GM23338 (cell line): ENCODE measurements around the gene TMEM151B. TPM values are rescaled to one million over a fixed set of nuclear protein-coding genes. Genes with fewer than 3 reads are reported as not detected.

ENCODE experiments used
- ATAC-seq: fragments of 200-7000 bp; cut with Tn5 transposase; 3 replicates; pipeline ENCODE4 v1.9.1; 2020
- DNase-seq: peaks from one replicate; pipeline ENCODE4 v3.0.0-alpha.2; 2015; ENCODE audit warnings: low spot score
- H2AFZ ChIP-seq: fragments of 200-600 bp; sonication (generic); 2 replicates; pipeline ENCODE4 v1.8.0; 2016; ENCODE audit warnings: antibody characterized with exemption, mild to moderate bottlenecking, moderate library complexity
- H3F3A ChIP-seq: fragments of 200-600 bp; sonication (generic); replicated peaks from 2 replicates; pipeline ENCODE4 v1.8.0; 2017; ENCODE audit warnings: antibody characterized with exemption, mixed run types, low read depth
- H3K27ac ChIP-seq: fragments of 200-600 bp; sonication (generic); 2 replicates; pipeline ENCODE4 v1.6.1; 2016; ENCODE audit warnings: low read depth
- H3K27me3 ChIP-seq: fragments of 200-600 bp; sonication (generic); 2 replicates; pipeline ENCODE4 v1.8.0; 2016; ENCODE audit warnings: mild to moderate bottlenecking, mixed run types, moderate library complexity; ENCODE audit not compliant: insufficient read depth
- H3K36me3 ChIP-seq: fragments of 200-600 bp; sonication (generic); 2 replicates; pipeline ENCODE4 v1.8.0; 2016; ENCODE audit warnings: mild to moderate bottlenecking; ENCODE audit not compliant: insufficient read depth
- H3K4me1 ChIP-seq: fragments of 200-600 bp; sonication (generic); 2 replicates; pipeline ENCODE4 v1.8.0; 2016; ENCODE audit warnings: mild to moderate bottlenecking, moderate library complexity; ENCODE audit not compliant: insufficient read depth
- H3K4me2 ChIP-seq: fragments of 200-600 bp; sonication (generic); 2 replicates; pipeline ENCODE4 v1.7.1; 2017; ENCODE audit warnings: mixed run types
- H3K4me3 ChIP-seq: fragments of 200-600 bp; sonication (generic); 2 replicates; pipeline ENCODE4 v1.6.1; 2016; ENCODE audit warnings: mixed run types
- H3K79me2 ChIP-seq: fragments of 200-600 bp; sonication (generic); replicated peaks from 2 replicates; pipeline ENCODE4 v1.8.0; 2017; ENCODE audit warnings: mild to moderate bottlenecking; ENCODE audit not compliant: insufficient read depth
- H3K9me2 ChIP-seq: fragments of 200-600 bp; sonication (generic); 2 replicates; pipeline ENCODE4 v1.8.0; 2017; ENCODE audit not compliant: insufficient read depth
- H4K20me1 ChIP-seq: fragments of 200-600 bp; sonication (generic); replicated peaks from 2 replicates; pipeline ENCODE4 v1.8.0; 2017; ENCODE audit warnings: mild to moderate bottlenecking; ENCODE audit not compliant: insufficient read depth
- H3K27ac Mint-ChIP-seq: 2 replicates; pipeline ENCODE4 v1.8.0; 2020; ENCODE audit warnings: inconsistent platforms, mild to moderate bottlenecking, moderate library complexity, mixed read lengths
- H3K27me3 Mint-ChIP-seq: 3 replicates; pipeline ENCODE4 v1.8.0; 2022; ENCODE audit warnings: low read depth, mild to moderate bottlenecking, moderate library complexity, mixed read lengths, inconsistent platforms; ENCODE audit not compliant: insufficient read depth, poor library complexity
- H3K36me3 Mint-ChIP-seq: 3 replicates; pipeline ENCODE4 v1.8.0; 2021; ENCODE audit warnings: low read depth, mild to moderate bottlenecking, inconsistent platforms, moderate library complexity, mixed read lengths
- H3K4me1 Mint-ChIP-seq: 3 replicates; pipeline ENCODE4 v1.8.0; 2020; ENCODE audit warnings: mild to moderate bottlenecking, inconsistent platforms, mixed read lengths
- H3K4me3 Mint-ChIP-seq: 3 replicates; pipeline ENCODE4 v1.8.0; 2021; ENCODE audit warnings: moderate library complexity, mild to moderate bottlenecking, inconsistent platforms, mixed read lengths
- H3K9me3 Mint-ChIP-seq: 3 replicates; pipeline ENCODE4 v1.8.0; 2020; ENCODE audit warnings: moderate library complexity, mild to moderate bottlenecking, inconsistent platforms, mixed read lengths
- CREB1 ChIP-seq: fragments of 250-450 bp; sonication (Bioruptor Pico); IDR thresholded peaks from 2 replicates; pipeline ENCODE4 v1.5.0; 2020; ENCODE audit warnings: low read depth, mild to moderate bottlenecking, moderate library complexity
- CTCF ChIP-seq, 2 experiments: fragments of 200-600 bp in 1 of 2; sonication (generic) in 1 of 2; conservative IDR thresholded peaks; 2 replicates each; pipeline versions ENCODE4 v1.5.1 to v1.6.1; 2016 to 2017; ENCODE audit warnings: antibody characterized with exemption in 2 of 2, low read depth in 2 of 2, mild to moderate bottlenecking in 2 of 2, moderate library complexity in 1 of 2
- ETS1 ChIP-seq: IDR thresholded peaks from 2 replicates; pipeline ENCODE4 v1.6.1; 2016; ENCODE audit warnings: antibody characterized with exemption
- EZH2 ChIP-seq: fragments of 200-600 bp; sonication (generic); IDR thresholded peaks from one replicate; pipeline ENCODE4 v1.8.0; 2017; ENCODE audit warnings: antibody characterized with exemption, mild to moderate bottlenecking, low read depth; ENCODE audit not compliant: unreplicated experiment
- EZH2phosphoT487 ChIP-seq: fragments of 200-600 bp; sonication (generic); IDR thresholded peaks from one replicate; pipeline ENCODE4 v1.8.1; 2018; ENCODE audit warnings: antibody characterized with exemption; ENCODE audit not compliant: unreplicated experiment
- JUNB ChIP-seq: IDR thresholded peaks from one replicate; pipeline ENCODE4 v1.6.1; 2016; ENCODE audit warnings: antibody characterized with exemption; ENCODE audit not compliant: unreplicated experiment
- NANOG ChIP-seq: IDR thresholded peaks from 2 replicates; pipeline ENCODE4 v1.6.1; 2016; ENCODE audit warnings: antibody characterized with exemption, borderline replicate concordance
- POLR2AphosphoS5 ChIP-seq: IDR thresholded peaks from 2 replicates; pipeline ENCODE4 v1.6.1; 2016; ENCODE audit warnings: antibody characterized with exemption, low read depth
- REST ChIP-seq: IDR thresholded peaks from one replicate; pipeline ENCODE4 v1.6.1; 2018; ENCODE audit warnings: antibody characterized with exemption; ENCODE audit not compliant: unreplicated experiment
- ZNF114 ChIP-seq: fragments of 250-450 bp; sonication (Bioruptor Pico); IDR thresholded peaks from 2 replicates; pipeline ENCODE4 v1.5.0; 2020; ENCODE audit warnings: mild to moderate bottlenecking, moderate library complexity
- ZNF331 ChIP-seq: fragments of 250-450 bp; sonication (Bioruptor Pico); IDR thresholded peaks from 2 replicates; pipeline ENCODE4 v1.5.0; 2020; ENCODE audit warnings: low read depth, mild to moderate bottlenecking, moderate library complexity
- polyA plus RNA-seq: library from polyadenylated mRNA; unstranded; fragments of >200 nt; fragmentation: Nextera tagmentation; extraction: Ambion mirVana; gene quantifications from 2 replicates; pipeline ENCODE4 v1.2.1, GENCODE V29; 2016
- total RNA-seq: library from RNA; depleted of rRNA; stranded (reverse); fragments of >200 nt; shearing (Covaris generic); gene quantifications from 2 replicates; pipeline ENCODE4 v1.2.3, GENCODE V29; 2014

TMEM151B gene
- total and polyA plus RNA-seq, 2 experiments from 2014 or later = 0.91 to 14.6 TPM

- TF ChIP-seq REST = no peak
- TF ChIP-seq POLR2AphosphoS5 = no peak
- no peak for TF ChIP-seq CREB1 (CRISPR knock-in tag)
- TF ChIP-seq ETS1 = no peak
- no peak for TF ChIP-seq ZNF331 (CRISPR knock-in tag)
- TF ChIP-seq EZH2phosphoT487 = no peak
- TF ChIP-seq EZH2 = no peak
- no peak for TF ChIP-seq NANOG
Observed at GRCh38 chr6:44228031-44228430, 42.2 kb upstream of the TMEM151B start (continued).

GRCh38 chr6:44228433-44228832, 41.8 kb upstream of the TMEM151B start:
- H3K4me1 ChIP-seq = peaks cover 28% of the 10 kb centered on the region
- Mint-ChIP-seq H3K27ac (0 out of 2 replicates have a peak overlapping the region, but pooled peaks have one; percentile 37), H3K4me1 (peaks cover 50% of the 10 kb centered on the region)

More at GRCh38 chr6:44228433-44228832, 41.8 kb upstream of the TMEM151B start:
- Mint-ChIP-seq H3K27me3 (peaks cover 29% of the 10 kb centered on the region), H3K9me3 (no peaks in the 10 kb centered on the region; the same call in 2 of the 3 replicates), H3K36me3 (peaks cover 65% of the 10 kb centered on the region), H3K4me3 (no peak overlapping the region)
- Histone ChIP-seq H3K4me3 (no peak overlapping the region), H3K4me2 (no peak overlapping the region), H3K27me3 (no peaks in the 10 kb centered on the region), H3K27ac (no peak overlapping the region), H4K20me1 (peaks cover 38% of the 10 kb centered on the region), H3K9me2 (no peaks in the 10 kb centered on the region), H3K36me3 (peaks cover 4% of the 10 kb centered on the region; the same call in 1 of the 2 replicates), H2AFZ (no peak overlapping the region), H3K79me2 (peaks cover 42% of the 10 kb centered on the region), H3F3A (peaks cover 15% of the 10 kb centered on the region)
- ATAC-seq = no peak
- no peak for TF ChIP-seq POLR2AphosphoS5
- no peak for TF ChIP-seq EZH2
- no peak for TF ChIP-seq ZNF114 (CRISPR knock-in tag)
- no peak for TF ChIP-seq JUNB
- TF ChIP-seq ZNF331 (CRISPR knock-in tag) = no peak
- TF ChIP-seq CTCF (conservative IDR thresholded peaks at IDR 0.05; ENCODE audit: low read depth in 2 of 2) = no peak
- TF ChIP-seq REST = no peak
- no peak for DNase-seq
